Measurements from ENCODE around the gene SLC38A5.

DNA sequence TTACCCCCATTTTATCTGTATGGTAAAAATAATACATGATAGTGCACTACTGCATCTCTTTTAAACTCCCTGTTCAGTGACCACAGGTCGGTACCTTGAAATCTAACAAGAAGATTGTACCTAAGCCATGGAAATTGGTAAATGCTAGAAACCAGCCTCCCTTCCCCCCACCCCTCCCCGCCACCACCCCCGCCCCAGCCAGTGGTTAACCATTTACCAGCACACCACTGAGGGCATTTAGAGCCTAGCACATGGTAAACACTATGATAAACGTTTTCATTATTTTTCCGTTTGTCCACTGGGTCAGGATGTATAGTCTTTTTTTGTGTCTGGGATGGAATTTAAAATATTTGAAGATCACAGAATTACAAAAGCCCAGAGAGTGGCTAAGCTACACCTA is 5.2 kb upstream of the SLC38A5 start:
- TF ChIP-seq, protein P1, sequence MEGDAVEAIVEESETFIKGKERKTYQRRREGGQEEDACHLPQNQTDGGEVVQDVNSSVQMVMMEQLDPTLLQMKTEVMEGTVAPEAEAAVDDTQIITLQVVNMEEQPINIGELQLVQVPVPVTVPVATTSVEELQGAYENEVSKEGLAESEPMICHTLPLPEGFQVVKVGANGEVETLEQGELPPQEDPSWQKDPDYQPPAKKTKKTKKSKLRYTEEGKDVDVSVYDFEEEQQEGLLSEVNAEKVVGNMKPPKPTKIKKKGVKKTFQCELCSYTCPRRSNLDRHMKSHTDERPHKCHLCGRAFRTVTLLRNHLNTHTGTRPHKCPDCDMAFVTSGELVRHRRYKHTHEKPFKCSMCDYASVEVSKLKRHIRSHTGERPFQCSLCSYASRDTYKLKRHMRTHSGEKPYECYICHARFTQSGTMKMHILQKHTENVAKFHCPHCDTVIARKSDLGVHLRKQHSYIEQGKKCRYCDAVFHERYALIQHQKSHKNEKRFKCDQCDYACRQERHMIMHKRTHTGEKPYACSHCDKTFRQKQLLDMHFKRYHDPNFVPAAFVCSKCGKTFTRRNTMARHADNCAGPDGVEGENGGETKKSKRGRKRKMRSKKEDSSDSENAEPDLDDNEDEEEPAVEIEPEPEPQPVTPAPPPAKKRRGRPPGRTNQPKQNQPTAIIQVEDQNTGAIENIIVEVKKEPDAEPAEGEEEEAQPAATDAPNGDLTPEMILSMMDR (IDR thresholded peaks at IDR 0.05), result no peak
- TF ChIP-seq POLR2A (IDR thresholded peaks at IDR 0.05) (no peak), EP300 (IDR thresholded peaks at IDR 0.05) (no peak)
